Stimulated activated CD8-positive, alpha-beta memory T cell treated with anti-CD3 and anti-CD28 coated beads, Interleukin-15, amount 100 ng/mL, for 1 hour (primary cell): Measurements from ENCODE around the gene AP2M1.

Source experiments
- DNase-seq: peaks from one replicate; pipeline ENCODE4 v3.0.0-alpha.2; 2020; ENCODE audit warnings: low read depth

The AP2M1 gene

GRCh38 chr3:184228376-184229137 lies 53.9 kb downstream of the AP2M1 start:
- DNase-seq = no peak

- DNase-seq = peak; percentile 46
Observed at GRCh38 chr3:184229394-184230080, 54.9 kb downstream of the AP2M1 start, which contains the start of gene VWA5B2. Gene VWA5B2, plus strand, starts transcription at chr3:184229585. Its CDS starts 944 bp downstream, at chr3:184230529.

GRCh38 chr3:184230081-184230602 lies 55.5 kb downstream of the AP2M1 start:
- DNase-seq = no peak

- no peak for DNase-seq
Observed at GRCh38 chr3:184230603-184231528, 56.2 kb downstream of the AP2M1 start.

- no peak for DNase-seq
Observed at GRCh38 chr3:184231671-184232070, 57.0 kb downstream of the AP2M1 start.

GRCh38 chr3:184233127-184233843 lies 58.6 kb downstream of the AP2M1 start:
- DNase-seq = no peak
